HG03521 (cell line): ENCODE data around the gene PPP4R2.

Experiments
- ATAC-seq: cut with Tn5 transposase; IDR thresholded peaks from one replicate; pipeline ENCODE4 v1.9.1; 2021; ENCODE audit warnings: mild to moderate bottlenecking, moderate library complexity; ENCODE audit not compliant: unreplicated experiment

The PPP4R2 gene

DNA sequence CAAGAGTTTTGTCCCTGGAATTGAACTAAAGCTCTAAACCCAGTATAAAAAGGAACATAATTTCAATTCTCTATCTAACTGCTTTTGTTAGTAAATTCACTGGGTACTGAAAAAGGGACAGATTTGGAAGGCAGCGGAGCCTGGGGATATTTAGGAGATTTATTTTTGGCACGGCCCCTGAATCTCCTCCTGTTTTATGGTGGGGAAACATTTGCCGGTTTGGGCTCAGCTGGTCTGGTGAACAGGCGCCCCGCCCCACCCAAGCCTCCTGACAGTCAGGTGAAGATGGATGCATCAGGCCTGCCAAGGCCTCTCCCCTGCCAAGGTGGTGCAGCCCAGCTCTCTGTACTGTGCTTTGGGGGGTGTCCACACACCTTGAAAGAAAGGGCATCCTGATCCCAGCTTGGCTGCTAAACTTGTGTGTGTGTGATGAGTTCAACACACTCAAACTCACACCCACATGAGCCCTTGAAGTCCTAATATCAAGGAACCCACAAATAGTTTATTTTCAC lies 111.1 kb downstream of the PPP4R2 start:
- no peak for ATAC-seq

DNA sequence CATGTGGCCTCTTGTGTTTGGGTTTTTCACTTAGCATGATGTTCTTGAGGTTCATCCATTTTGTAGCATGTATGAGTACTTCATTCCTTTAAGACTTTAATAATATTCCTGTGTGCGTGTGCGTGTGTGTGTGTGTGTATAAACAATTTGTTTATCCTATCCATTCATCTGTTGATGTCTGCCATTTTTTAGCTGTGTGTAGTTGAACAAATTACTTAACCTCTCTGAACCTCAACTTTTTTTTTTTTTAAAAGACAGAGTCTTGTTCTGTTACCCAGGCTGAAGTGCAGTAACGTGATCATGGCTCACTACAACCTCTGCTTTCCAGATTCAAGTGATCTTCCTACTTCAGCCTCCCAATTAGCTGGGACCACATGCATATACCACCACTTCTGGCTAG lies 112.1 kb downstream of the PPP4R2 start:
- ATAC-seq: no peak

DNA sequence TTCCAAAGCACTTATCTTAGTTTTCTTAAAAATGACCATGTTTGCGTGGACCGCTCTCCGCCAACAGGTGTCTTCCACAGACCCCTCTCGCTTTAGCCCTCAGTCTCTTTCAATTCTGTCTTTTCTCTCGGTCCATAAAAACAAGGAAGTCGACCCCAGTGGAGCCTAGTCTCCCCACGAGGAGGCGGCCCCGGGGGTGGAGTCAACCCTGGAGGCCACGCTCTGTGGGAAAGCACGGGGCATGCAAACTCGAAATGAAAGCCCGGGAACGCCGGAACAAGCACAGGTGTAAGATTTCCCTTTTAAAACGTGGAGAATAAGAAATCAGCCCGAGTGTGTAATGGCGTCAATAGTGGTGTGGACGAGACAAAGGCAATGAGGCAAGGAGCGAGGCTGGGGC lies 113.9 kb downstream of the PPP4R2 start:
- no peak for ATAC-seq

DNA sequence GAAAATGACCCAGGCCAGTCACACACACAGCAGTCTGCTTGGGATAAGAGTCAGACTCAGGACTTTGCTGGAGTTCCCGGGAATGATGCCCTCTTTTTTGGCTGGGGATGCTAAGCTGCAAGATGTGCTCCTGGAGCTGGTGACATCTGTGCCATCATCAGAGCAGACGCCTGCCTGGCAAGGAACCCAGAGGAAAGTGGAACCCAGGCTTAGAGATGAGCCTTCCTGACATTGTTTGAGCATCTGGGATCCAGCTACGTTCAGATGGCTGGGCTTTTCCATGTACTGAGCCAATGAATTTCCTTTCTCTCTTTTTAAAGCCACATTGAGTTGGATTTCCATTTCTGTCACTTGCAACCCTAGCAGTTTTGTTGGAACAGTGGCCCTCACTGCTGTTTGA lies 118.1 kb downstream of the PPP4R2 start:
- no peak for ATAC-seq

DNA sequence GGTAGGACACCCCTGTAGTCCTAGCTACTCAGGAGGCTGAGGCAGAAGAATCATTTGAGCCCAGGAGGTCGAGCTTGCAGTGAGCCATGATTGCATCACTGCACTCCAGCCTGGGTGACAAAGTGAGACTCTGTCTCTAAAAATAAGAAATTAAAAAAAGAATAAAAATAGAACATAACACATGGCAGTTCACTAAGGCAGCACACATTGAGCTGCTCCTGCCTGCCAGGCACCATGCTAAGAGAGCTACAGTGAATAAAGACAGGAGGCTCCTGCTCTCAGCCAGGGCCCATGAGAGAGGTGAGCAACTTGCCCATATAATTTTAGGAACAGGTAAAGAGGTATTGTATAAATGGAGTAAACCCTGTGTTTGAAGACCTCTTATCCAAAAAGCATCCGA lies 119.2 kb downstream of the PPP4R2 start:
- no peak for ATAC-seq
